GM12872 (cell line): Measurements from ENCODE around the gene NOD2.

Experiments used
- TF ChIP-seq, protein P1 (sequence below): IDR thresholded peaks from 3 replicates; pipeline ENCODE4 v1.5.1; 2011; ENCODE audit warnings: low read depth, mild to moderate bottlenecking, low read length, moderate library complexity; ENCODE audit not compliant: insufficient read depth

Gene NOD2

GRCh38 chr16:50653633-50654519, 39.5 kb upstream of the NOD2 start:
- TF ChIP-seq, protein P1, sequence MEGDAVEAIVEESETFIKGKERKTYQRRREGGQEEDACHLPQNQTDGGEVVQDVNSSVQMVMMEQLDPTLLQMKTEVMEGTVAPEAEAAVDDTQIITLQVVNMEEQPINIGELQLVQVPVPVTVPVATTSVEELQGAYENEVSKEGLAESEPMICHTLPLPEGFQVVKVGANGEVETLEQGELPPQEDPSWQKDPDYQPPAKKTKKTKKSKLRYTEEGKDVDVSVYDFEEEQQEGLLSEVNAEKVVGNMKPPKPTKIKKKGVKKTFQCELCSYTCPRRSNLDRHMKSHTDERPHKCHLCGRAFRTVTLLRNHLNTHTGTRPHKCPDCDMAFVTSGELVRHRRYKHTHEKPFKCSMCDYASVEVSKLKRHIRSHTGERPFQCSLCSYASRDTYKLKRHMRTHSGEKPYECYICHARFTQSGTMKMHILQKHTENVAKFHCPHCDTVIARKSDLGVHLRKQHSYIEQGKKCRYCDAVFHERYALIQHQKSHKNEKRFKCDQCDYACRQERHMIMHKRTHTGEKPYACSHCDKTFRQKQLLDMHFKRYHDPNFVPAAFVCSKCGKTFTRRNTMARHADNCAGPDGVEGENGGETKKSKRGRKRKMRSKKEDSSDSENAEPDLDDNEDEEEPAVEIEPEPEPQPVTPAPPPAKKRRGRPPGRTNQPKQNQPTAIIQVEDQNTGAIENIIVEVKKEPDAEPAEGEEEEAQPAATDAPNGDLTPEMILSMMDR = no peak

DNA sequence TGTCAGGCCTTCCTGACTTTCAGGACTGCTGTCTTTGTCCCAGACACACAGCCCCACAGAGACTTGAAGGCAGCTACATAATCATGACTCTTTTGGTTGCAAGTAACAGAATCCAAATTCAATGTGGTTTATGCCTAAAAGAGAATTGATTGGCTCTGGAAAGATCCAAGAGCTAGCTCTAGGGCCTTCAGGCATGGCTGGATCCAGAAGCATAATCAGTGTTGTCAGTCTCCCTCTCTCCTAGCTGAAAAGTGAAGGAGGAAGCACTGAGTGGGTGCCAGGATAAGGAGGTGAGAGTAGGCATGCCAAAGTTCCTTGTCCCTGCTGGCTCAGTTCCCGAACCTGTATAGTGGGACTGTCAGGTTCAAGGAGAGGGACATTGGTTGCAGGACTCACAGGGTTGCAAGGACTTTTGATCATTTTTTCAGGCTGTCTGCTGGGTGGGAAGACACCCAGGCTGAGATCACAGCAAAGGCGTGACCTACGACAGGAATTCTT, 37.8 kb upstream of the NOD2 start:
- TF ChIP-seq, protein P1 = no peak

DNA sequence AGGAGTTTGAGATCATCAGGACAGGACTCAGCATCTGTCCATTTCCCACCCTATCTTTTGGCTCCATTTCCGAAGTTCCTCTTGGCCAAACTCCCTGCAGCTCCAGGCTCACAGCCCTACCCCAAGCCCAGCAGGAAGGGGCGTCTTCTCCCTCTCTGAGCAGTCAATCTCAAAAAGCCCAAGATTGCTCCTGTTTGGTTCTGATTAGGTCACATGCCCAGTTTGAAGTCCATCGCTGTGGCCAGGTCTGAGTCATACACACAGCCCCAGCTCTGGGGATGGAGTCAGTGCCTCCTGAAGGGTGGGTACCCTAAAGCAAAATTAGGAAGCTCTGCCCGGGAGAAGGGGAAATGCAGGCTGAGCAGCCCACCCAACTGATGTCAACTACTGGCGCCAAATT, 36.2 kb upstream of the NOD2 start:
- TF ChIP-seq, protein P1 = no peak

DNA sequence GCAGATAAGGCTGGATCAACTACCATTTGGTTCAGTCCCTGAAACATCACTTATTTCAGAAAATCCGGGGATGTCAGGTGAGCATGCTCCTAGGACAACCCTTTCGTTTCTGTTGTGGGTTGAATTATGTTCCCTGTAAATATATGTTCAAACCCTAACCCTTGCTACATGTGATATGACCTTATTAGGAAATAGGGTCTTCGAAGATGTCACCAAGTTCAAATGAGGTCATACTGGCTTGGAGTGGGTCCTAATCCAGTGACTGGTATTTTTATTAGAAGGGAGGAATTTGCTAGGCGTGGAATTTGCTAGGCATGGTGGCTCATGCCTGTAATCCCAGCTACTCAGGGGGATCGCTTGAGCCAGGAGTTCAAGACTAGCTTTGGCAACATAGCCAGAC, 33.6 kb upstream of the NOD2 start:
- TF ChIP-seq, protein P1 = no peak

DNA sequence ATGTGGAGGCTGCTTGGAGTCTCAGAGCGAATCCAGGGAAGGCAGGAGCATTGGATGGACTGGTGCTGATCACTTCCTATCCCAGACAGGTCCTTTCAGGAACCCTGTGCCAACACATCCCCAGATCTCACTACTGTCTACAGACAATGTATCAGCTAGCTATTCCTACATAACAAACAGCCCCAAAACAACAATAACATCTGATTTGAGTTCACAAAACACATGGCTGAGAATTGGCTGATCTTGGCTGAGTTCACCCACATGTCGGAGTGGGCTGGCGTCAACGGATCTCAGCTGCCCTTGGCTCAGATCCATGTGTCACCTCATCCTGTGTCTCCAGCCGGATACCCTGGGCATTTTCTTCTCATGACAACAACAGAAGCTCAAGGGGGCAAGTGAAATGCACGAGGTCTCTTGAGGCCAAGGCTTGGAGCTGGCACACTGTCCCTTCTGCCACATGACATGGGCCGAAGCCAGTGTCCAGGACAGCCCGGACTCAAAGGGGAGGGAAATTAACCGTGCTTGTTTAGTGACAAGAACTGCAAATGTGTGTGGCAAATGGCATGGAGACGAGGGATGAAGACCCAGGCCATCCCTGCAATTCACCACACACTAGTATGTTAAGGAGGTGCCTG, 31.0 kb upstream of the NOD2 start:
- TF ChIP-seq, protein P1 = no peak

GRCh38 chr16:50664270-50664669, 29.1 kb upstream of the NOD2 start:
- TF ChIP-seq, protein P1 = no peak

GRCh38 chr16:50665128-50665878, 28.1 kb upstream of the NOD2 start:
- TF ChIP-seq, protein P1 = peak; percentile 80
